AG04450 (cell line): ENCODE results near the gene FOXE3. TPM values are rescaled to one million over a fixed set of nuclear protein-coding genes. Genes with fewer than 3 reads are reported as not detected.

Experiments
- CTCF ChIA-PET: fragments of 300-600, 350-600 bp; formaldehyde crosslinking; extraction: SDS; loops from one replicate; lab custom pipeline; 2022; ENCODE audit warnings: antibody characterized with exemption, inconsistent platforms; lab: Charles Lee
- POLR2A ChIA-PET: fragments of 350-600 bp; formaldehyde crosslinking; extraction: SDS; loops from one replicate; lab custom pipeline; 2021; ENCODE audit warnings: antibody characterized with exemption, inconsistent platforms; lab: Yijun Ruan, JAX
- DNase-seq: peaks from one replicate; pipeline ENCODE4 v3.0.0-alpha.2; 2011; ENCODE audit warnings: low read depth, low spot score
- H3K27ac ChIP-seq: one replicate; pipeline ENCODE4 v1.5.1; 2012; ENCODE audit warnings: low read depth, low read length, control low read depth
- H3K27me3 ChIP-seq: one replicate; pipeline ENCODE4 v1.6.0; 2012; ENCODE audit warnings: low read length; ENCODE audit not compliant: control insufficient read depth, insufficient read depth
- H3K4me3 ChIP-seq: 2 replicates; pipeline ENCODE4 v1.5.1; 2011; ENCODE audit warnings: mild to moderate bottlenecking, low read depth, low read length, control low read depth
- H3K9me3 ChIP-seq: 2 replicates; pipeline ENCODE4 v1.5.1; 2012; ENCODE audit warnings: low read length; ENCODE audit not compliant: control insufficient read depth, insufficient read depth
- polyA plus RNA-seq: library from polyadenylated mRNA; depleted of rRNA; stranded (reverse); fragments of >200 nt; gene quantifications from 2 replicates; pipeline ENCODE4 v1.2.3, GENCODE V29; 2011
- TF ChIP-seq, protein P1 (sequence below): IDR thresholded peaks from 2 replicates; pipeline ENCODE4 v1.5.1; 2011; ENCODE audit warnings: low read depth, low read length, control low read depth, inconsistent platforms

The FOXE3 gene
- polyA plus RNA-seq, 1 experiment = not detected

- CTCF ChIA-PET = interaction anchor here (0.8 to 3.4 kb wide), 4 partner anchors 8 to 265 kb away, joined by 3 to 19 read pairs (median 4); no protein-coding TSS in a partner anchor
- H3K27me3 ChIP-seq = peaks cover 90% of the 10 kb centered on the region
- TF ChIP-seq, protein P1, sequence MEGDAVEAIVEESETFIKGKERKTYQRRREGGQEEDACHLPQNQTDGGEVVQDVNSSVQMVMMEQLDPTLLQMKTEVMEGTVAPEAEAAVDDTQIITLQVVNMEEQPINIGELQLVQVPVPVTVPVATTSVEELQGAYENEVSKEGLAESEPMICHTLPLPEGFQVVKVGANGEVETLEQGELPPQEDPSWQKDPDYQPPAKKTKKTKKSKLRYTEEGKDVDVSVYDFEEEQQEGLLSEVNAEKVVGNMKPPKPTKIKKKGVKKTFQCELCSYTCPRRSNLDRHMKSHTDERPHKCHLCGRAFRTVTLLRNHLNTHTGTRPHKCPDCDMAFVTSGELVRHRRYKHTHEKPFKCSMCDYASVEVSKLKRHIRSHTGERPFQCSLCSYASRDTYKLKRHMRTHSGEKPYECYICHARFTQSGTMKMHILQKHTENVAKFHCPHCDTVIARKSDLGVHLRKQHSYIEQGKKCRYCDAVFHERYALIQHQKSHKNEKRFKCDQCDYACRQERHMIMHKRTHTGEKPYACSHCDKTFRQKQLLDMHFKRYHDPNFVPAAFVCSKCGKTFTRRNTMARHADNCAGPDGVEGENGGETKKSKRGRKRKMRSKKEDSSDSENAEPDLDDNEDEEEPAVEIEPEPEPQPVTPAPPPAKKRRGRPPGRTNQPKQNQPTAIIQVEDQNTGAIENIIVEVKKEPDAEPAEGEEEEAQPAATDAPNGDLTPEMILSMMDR = no peak
- H3K4me3 ChIP-seq = no peak overlapping the region
- POLR2A ChIA-PET = no interaction called here
- H3K27ac ChIP-seq = no peak overlapping the region
- no peaks in the 10 kb centered on the region for H3K9me3 ChIP-seq
- DNase-seq = no peak
Observed at GRCh38 chr1:47443530-47444296, 27.6 kb downstream of the FOXE3 start.

- DNase-seq = no peak
- Histone ChIP-seq H3K4me3 (no peak overlapping the region), H3K27me3 (peaks cover 95% of the 10 kb centered on the region), H3K9me3 (no peaks in the 10 kb centered on the region), H3K27ac (no peak overlapping the region)
- CTCF ChIA-PET = interaction anchor here (1.1 kb wide), 2 partner anchors 8 to 265 kb away, joined by 3 to 5 read pairs; no protein-coding TSS in a partner anchor
- TF ChIP-seq, protein P1 = no peak
- POLR2A ChIA-PET = no interaction called here
Observed at GRCh38 chr1:47444297-47444561, 28.1 kb downstream of the FOXE3 start.

- POLR2A ChIA-PET = no interaction called here
- TF ChIP-seq, protein P1 = no peak
- Histone ChIP-seq H3K27me3 (peaks cover 94% of the 10 kb centered on the region), H3K4me3 (peak overlapping the region; percentile 20; the same call in 1 of the 2 replicates), H3K9me3 (no peaks in the 10 kb centered on the region; the same call in 1 of the 2 replicates), H3K27ac (no peak overlapping the region)
- no peak for DNase-seq
- CTCF ChIA-PET = interaction anchor here (1.1 kb wide), 2 partner anchors 9 to 266 kb away, joined by 3 to 5 read pairs; no protein-coding TSS in a partner anchor
Observed at GRCh38 chr1:47444562-47445465, 28.7 kb downstream of the FOXE3 start.

DNA sequence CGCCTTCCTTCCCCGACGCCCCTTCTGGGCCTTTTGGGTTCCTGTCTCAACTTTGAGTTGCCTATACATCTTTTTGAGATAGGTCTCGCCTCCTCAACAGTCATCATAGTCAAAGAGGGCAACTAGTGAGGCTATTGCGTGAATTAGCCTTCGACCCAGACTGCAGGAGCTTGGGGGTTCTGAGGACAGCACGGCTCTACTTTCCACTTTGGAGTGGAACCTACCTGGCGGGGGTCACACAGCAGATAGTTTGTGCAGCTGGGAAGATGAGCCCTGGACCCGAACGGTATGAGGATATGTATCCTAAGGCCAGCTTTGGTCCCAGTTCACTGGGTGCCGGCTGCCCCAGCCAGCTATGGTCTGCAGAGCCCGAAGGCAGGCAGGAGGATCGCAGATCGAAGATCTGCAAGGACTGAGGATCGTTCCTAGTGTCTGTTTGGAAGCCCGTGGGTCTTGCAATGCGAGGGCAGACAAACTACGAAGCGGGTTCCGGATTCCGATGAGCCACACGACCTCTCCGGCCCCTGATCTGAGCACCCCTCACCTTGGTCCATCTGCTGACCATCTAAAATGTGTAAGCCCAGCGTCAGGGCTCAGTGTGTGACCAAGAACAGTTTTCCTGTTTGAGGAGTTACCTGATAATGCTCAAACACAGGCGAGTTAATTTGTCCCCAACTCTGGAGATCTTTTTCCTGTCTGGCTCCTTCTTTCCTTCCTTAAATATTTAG lies 29.9 kb downstream of the FOXE3 start:
- H3K27ac ChIP-seq = no peak overlapping the region
- H3K9me3 ChIP-seq = no peaks in the 10 kb centered on the region; the same call in 1 of the 2 replicates
- ChIA-PET CTCF (interaction anchor here (1.6 kb wide), 1 partner anchor 8 kb away, joined by 7 read pairs; the partner anchor contains the start of gene FOXD2), POLR2A (no interaction called here)
- no peak for DNase-seq
- TF ChIP-seq, protein P1 = no peak
- no peak overlapping the region for H3K4me3 ChIP-seq
- peaks cover 93% of the 10 kb centered on the region for H3K27me3 ChIP-seq
